Type B pancreatic cell (in vitro differentiated cells): ENCODE measurements around the gene RAB40C. TPM values are rescaled to one million over a fixed set of nuclear protein-coding genes. Genes with fewer than 3 reads are reported as not detected.

ENCODE experiments used
- DNase-seq: peaks from one replicate; pipeline ENCODE4 v3.0.0; 2021; ENCODE audit warnings: mixed read lengths; ENCODE audit not compliant: unreplicated experiment; ENCODE audit errors: extremely low spot score
- H3K27ac Mint-ChIP-seq: 2 replicates; pipeline ENCODE4 v1.8.0; 2021; ENCODE audit warnings: mild to moderate bottlenecking, mixed read lengths
- H3K27me3 Mint-ChIP-seq: 2 replicates; pipeline ENCODE4 v1.8.0; 2021; ENCODE audit warnings: mixed read lengths
- H3K36me3 Mint-ChIP-seq: 2 replicates; pipeline ENCODE4 v1.8.0; 2021; ENCODE audit warnings: mixed read lengths
- H3K4me1 Mint-ChIP-seq: one replicate; pipeline ENCODE4 v1.8.0; 2021; ENCODE audit warnings: mixed read lengths; ENCODE audit not compliant: unreplicated experiment
- H3K4me3 Mint-ChIP-seq: 2 replicates; pipeline ENCODE4 v1.8.0; 2021; ENCODE audit warnings: mild to moderate bottlenecking, mixed read lengths
- H3K9me3 Mint-ChIP-seq: 2 replicates; pipeline ENCODE4 v1.8.0; 2021; ENCODE audit warnings: mixed read lengths
- long read RNA-seq: library from polyadenylated mRNA; unstranded; transcript quantifications from one replicate; pipeline ENCODE4 v2.0.0, GENCODE V29; 2020
- total RNA-seq: library from RNA; stranded (reverse); gene quantifications from 2 replicates; pipeline ENCODE4 v1.2.1, GENCODE V29; 2021; ENCODE audit warnings: low replicate concordance
- TF ChIP-seq, protein P1 (sequence below): fragments of 200-600 bp; sonication (generic); conservative IDR thresholded peaks from 2 replicates; pipeline ENCODE4 v1.5.0; 2021; ENCODE audit warnings: antibody characterized with exemption, mild to moderate bottlenecking

Gene RAB40C, protein sequence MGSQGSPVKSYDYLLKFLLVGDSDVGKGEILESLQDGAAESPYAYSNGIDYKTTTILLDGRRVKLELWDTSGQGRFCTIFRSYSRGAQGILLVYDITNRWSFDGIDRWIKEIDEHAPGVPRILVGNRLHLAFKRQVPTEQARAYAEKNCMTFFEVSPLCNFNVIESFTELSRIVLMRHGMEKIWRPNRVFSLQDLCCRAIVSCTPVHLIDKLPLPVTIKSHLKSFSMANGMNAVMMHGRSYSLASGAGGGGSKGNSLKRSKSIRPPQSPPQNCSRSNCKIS
- total RNA-seq, result 21.4 and 26.5 TPM in 2 replicates
- long read RNA-seq, partial matches to known transcripts, result 0 of 1 reads
- long read RNA-seq, other reads (novel, unspliced or antisense), result 0 of 1 reads

DNA sequence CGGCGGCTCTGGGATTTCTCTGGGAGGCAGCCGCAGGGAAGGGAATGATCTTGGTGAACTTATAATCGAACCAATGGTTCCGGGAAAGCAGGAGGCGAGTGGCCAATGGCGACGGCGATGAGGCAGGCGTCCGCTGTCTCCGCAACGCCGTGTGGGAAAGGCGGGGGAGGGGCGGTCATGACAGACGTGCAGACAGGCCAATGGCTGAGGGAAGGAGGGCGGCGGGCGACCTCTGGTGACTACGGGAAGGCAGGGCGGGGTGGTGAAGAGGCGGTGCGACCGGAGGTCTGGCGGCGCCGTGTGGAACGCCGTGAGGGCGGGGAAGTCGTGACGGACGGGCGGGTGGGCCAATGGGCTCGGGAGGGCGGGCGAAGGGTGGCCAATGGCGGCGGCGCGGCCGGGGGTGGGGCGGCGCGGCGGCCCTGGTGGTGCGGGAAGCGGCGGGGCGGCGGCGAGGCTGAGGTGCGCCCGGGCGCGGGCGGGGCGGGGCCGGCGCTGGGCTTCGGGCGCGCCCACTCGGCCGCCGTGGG lies at the start of gene RAB40C:
TSS of gene RAB40C (plus strand) at position 409 of the 530 bp plus-strand sequence. CDS start 226 bp downstream, outside the sequence.
- H3K4me3 Mint-ChIP-seq, result peak within 1 kb of the TSS; percentile 98
- DNase-seq, result peak; percentile 99

DNA sequence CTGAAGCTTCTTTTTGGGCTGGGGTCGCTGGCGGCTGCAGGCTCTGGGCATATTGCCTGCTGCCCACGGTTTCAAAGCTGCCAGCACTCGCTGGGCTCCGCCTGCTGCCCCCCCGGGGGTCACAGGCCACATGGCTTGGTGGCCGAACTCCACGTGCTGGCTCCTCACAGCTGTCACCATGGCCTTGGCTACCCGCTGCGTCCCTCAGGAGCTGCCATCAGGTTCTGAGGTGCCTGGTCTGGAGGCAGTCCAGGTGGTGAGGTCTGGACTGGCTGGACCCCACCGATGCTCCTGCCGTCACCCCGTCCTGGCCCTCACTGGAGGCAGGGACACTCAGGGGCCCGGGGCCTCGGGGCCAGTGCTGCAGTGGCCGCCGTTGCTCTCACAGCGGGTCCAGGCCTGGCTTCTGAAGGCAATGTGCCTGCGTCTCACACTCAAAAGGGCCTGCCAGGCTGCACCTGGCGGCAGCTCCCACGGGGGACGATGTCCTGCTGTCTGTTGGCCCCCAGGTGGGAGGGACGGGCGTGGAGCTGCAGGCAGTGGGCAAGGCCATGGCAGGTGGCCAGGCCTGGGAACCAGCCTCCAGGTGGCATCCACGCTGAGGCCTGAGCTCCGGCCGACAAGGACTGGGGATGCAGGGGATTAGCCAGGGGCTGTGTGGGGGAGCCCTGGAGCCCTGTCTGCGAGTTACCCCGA lies 49.1 kb upstream of the RAB40C start:
- Mint-ChIP-seq H3K27ac (no peak overlapping the region), H3K36me3 (no peaks in the 10 kb centered on the region), H3K27me3 (no peaks in the 10 kb centered on the region), H3K9me3 (no peaks in the 10 kb centered on the region), H3K4me1 (no peaks in the 10 kb centered on the region), H3K4me3 (no peak overlapping the region)
- DNase-seq, result no peak
- TF ChIP-seq, protein P1, sequence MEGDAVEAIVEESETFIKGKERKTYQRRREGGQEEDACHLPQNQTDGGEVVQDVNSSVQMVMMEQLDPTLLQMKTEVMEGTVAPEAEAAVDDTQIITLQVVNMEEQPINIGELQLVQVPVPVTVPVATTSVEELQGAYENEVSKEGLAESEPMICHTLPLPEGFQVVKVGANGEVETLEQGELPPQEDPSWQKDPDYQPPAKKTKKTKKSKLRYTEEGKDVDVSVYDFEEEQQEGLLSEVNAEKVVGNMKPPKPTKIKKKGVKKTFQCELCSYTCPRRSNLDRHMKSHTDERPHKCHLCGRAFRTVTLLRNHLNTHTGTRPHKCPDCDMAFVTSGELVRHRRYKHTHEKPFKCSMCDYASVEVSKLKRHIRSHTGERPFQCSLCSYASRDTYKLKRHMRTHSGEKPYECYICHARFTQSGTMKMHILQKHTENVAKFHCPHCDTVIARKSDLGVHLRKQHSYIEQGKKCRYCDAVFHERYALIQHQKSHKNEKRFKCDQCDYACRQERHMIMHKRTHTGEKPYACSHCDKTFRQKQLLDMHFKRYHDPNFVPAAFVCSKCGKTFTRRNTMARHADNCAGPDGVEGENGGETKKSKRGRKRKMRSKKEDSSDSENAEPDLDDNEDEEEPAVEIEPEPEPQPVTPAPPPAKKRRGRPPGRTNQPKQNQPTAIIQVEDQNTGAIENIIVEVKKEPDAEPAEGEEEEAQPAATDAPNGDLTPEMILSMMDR, result no peak

More for the DNA sequence above, at the start of gene RAB40C:
- Mint-ChIP-seq H3K27me3 (no peaks in the 10 kb centered on the region), H3K36me3 (peaks cover 4% of the 10 kb centered on the region), H3K27ac (peak within 1 kb of the TSS; percentile 99), H3K9me3 (no peaks in the 10 kb centered on the region), H3K4me1 (peaks cover 37% of the 10 kb centered on the region)
- TF ChIP-seq, protein P1, result no peak

DNA sequence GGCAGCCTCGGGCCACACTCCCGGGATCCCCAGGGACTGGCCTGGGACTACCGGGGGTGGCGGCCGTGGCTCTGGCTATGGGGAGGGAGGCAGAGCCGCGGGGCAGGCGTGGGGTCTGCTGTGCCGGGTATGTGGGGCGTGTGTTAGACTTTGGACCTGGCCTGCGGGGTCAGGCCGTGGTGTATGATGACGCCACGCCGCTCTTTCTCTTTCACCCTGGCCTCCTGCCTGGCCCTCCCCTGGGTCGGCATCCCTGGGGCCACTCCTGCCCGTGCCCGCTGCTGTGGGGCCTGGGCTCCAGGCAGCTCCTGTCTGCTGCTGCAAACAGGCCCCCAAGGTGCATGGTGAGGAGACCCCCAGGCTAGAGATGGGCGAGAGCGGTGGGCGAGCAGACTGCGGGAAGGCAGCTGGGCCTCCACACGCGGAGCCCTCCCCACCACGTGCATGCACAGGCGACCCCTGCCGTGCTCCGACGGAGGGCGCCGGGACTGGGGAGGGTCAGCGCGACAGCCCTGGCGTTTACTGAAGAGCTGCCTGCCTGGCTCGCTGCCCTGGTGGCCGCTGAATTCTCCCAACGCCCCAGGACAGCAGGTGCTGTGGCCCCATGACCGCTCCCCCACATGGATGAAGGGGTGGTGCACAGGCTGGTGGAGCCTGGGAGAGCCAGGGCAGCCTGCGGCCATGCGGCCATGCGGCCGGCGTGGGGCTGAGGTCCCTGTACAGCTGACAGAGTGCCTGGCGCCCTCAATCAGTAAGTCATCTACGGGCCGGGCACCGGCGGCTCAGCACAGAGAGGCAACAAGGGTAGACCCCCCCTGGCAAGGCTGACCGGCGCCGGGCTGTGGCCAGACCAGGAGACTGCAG lies 46.3 kb upstream of the RAB40C start:
- H3K27me3 Mint-ChIP-seq, result no peaks in the 10 kb centered on the region
- DNase-seq, result no peak
- TF ChIP-seq, protein P1, result no peak

DNA sequence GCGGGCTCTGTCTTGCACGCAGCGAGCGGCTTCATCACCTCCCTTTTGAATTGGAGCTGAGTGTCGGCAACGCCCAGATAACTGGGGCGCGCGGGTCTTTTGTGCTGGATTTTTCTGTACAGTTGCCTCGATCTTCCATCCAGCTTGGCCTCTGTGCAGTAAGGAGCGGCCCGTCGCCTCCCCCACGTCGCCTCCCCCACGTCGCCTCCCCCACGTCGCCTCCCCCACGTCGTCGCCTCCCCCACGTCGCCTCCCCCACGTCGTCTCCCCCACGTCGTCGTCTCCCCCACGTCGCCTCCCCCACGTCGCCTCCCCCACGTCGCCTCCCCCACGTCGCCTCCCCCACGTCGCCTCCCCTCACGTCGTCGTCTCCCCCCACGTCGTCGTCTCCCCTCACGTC lies 45.3 kb upstream of the RAB40C start:
- TF ChIP-seq, protein P1, result no peak
- no peak overlapping the region for H3K27ac Mint-ChIP-seq
- DNase-seq, result no peak
- no peak overlapping the region for H3K4me3 Mint-ChIP-seq
- no peaks in the 10 kb centered on the region for H3K27me3 Mint-ChIP-seq
- H3K4me1 Mint-ChIP-seq, result no peaks in the 10 kb centered on the region
- H3K9me3 Mint-ChIP-seq, result no peaks in the 10 kb centered on the region
- no peaks in the 10 kb centered on the region for H3K36me3 Mint-ChIP-seq

More for the DNA sequence above, 46.3 kb upstream of the RAB40C start:
- H3K4me3 Mint-ChIP-seq, result no peak overlapping the region
- H3K36me3 Mint-ChIP-seq, result no peaks in the 10 kb centered on the region
- no peak overlapping the region for H3K27ac Mint-ChIP-seq
- H3K4me1 Mint-ChIP-seq, result no peaks in the 10 kb centered on the region
- H3K9me3 Mint-ChIP-seq, result no peaks in the 10 kb centered on the region
